HL-60 (cell line): ENCODE results near the gene GMDS.

ENCODE experiments used
- CTCF ChIP-seq: IDR thresholded peaks from one replicate; pipeline ENCODE4 v1.5.1; 2011; ENCODE audit warnings: low read length, control low read depth, inconsistent platforms; ENCODE audit not compliant: insufficient read depth
- POLR2AphosphoS5 ChIP-seq: IDR thresholded peaks from 2 replicates; pipeline ENCODE4 v1.6.1; 2012; ENCODE audit warnings: low read depth

GRCh38 chr6:1708122-1708521 is 537.3 kb downstream of the GMDS start:
- TF ChIP-seq POLR2AphosphoS5 (no peak), CTCF (no peak)
